ENCODE measurements around the gene BBS12.

The BBS12 gene

GRCh38 chr4:122765692-122766352, 33.3 kb downstream of the BBS12 start:
- H3K27ac ChIP-seq (ENCODE audit: low read depth, low read length): no peak overlapping the region
- H3K4me1 ChIP-seq (ENCODE audit: control insufficient read depth, insufficient read depth, low read length): peaks cover 44% of the 10 kb centered on the region
- no peaks in the 10 kb centered on the region for H3K9me3 ChIP-seq (ENCODE audit: control insufficient read depth, insufficient read depth, low read length)
- H3K36me3 ChIP-seq (ENCODE audit: control insufficient read depth, insufficient read depth, low read length): no peaks in the 10 kb centered on the region
- no peak overlapping the region for H3K9ac ChIP-seq (ENCODE audit: low read depth, low read length)
- H3K27me3 ChIP-seq (ENCODE audit: control insufficient read depth, insufficient read depth, low read length): no peaks in the 10 kb centered on the region
- H3K4me3 ChIP-seq (ENCODE audit: low read depth, low read length): no peak overlapping the region

- Histone ChIP-seq H3K4me3 (ENCODE audit: low read depth, low read length) (no peak overlapping the region), H3K36me3 (ENCODE audit: control insufficient read depth, insufficient read depth, low read length) (no peaks in the 10 kb centered on the region), H3K4me1 (ENCODE audit: control insufficient read depth, insufficient read depth, low read length) (peaks cover 44% of the 10 kb centered on the region), H3K9me3 (ENCODE audit: control insufficient read depth, insufficient read depth, low read length) (no peaks in the 10 kb centered on the region), H3K27me3 (ENCODE audit: control insufficient read depth, insufficient read depth, low read length) (no peaks in the 10 kb centered on the region), H3K9ac (ENCODE audit: low read depth, low read length) (no peak overlapping the region), H3K27ac (ENCODE audit: low read depth, low read length) (no peak overlapping the region)
Measured at GRCh38 chr4:122766353-122766705, 33.8 kb downstream of the BBS12 start.

- Histone ChIP-seq H3K27ac (ENCODE audit: low read depth, low read length) (peak overlapping the region; percentile 21), H3K36me3 (ENCODE audit: control insufficient read depth, insufficient read depth, low read length) (no peaks in the 10 kb centered on the region), H3K27me3 (ENCODE audit: control insufficient read depth, insufficient read depth, low read length) (no peaks in the 10 kb centered on the region), H3K9me3 (ENCODE audit: control insufficient read depth, insufficient read depth, low read length) (no peaks in the 10 kb centered on the region), H3K9ac (ENCODE audit: low read depth, low read length) (no peak overlapping the region), H3K4me1 (ENCODE audit: control insufficient read depth, insufficient read depth, low read length) (peaks cover 44% of the 10 kb centered on the region), H3K4me3 (ENCODE audit: low read depth, low read length) (no peak overlapping the region)
Measured at GRCh38 chr4:122766950-122767349, 34.4 kb downstream of the BBS12 start.

- H3K4me3 ChIP-seq (ENCODE audit: low read depth, low read length): no peak overlapping the region
- H3K27me3 ChIP-seq (ENCODE audit: control insufficient read depth, insufficient read depth, low read length): no peaks in the 10 kb centered on the region
- H3K27ac ChIP-seq (ENCODE audit: low read depth, low read length): no peak overlapping the region
- no peaks in the 10 kb centered on the region for H3K9me3 ChIP-seq (ENCODE audit: control insufficient read depth, insufficient read depth, low read length)
- H3K36me3 ChIP-seq (ENCODE audit: control insufficient read depth, insufficient read depth, low read length): no peaks in the 10 kb centered on the region
- H3K9ac ChIP-seq (ENCODE audit: low read depth, low read length): no peak overlapping the region
- H3K4me1 ChIP-seq (ENCODE audit: control insufficient read depth, insufficient read depth, low read length): peaks cover 27% of the 10 kb centered on the region
Measured at GRCh38 chr4:122771724-122772123, 39.2 kb downstream of the BBS12 start.

DNA sequence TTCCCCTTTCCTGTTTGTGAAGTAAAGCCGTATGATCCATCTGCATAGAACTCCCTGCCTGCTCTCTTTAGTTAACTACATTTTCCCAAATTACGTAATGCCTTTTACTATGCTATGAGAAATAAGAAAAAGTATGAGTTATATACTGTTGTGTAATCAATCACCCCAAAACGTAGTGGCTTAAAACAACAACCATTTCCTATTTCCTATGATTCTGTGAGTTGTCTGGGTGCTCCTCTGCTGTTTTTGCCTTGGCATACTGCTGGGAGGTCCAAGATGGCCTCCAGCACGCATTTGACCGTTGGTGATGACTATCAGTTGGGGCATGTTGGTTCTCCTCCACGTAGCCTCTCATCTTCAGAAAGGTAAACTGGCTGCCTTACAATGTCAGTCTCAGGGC, 39.8 kb downstream of the BBS12 start:
- H3K4me1 ChIP-seq (ENCODE audit: control insufficient read depth, insufficient read depth, low read length): peaks cover 21% of the 10 kb centered on the region
- no peaks in the 10 kb centered on the region for H3K27me3 ChIP-seq (ENCODE audit: control insufficient read depth, insufficient read depth, low read length)
- H3K36me3 ChIP-seq (ENCODE audit: control insufficient read depth, insufficient read depth, low read length): no peaks in the 10 kb centered on the region
- H3K9ac ChIP-seq (ENCODE audit: low read depth, low read length): no peak overlapping the region
- H3K4me3 ChIP-seq (ENCODE audit: low read depth, low read length): no peak overlapping the region
- no peak overlapping the region for H3K27ac ChIP-seq (ENCODE audit: low read depth, low read length)
- no peaks in the 10 kb centered on the region for H3K9me3 ChIP-seq (ENCODE audit: control insufficient read depth, insufficient read depth, low read length)

GRCh38 chr4:122772986-122773385, 40.5 kb downstream of the BBS12 start:
- no peaks in the 10 kb centered on the region for H3K9me3 ChIP-seq (ENCODE audit: control insufficient read depth, insufficient read depth, low read length)
- H3K4me1 ChIP-seq (ENCODE audit: control insufficient read depth, insufficient read depth, low read length): peaks cover 18% of the 10 kb centered on the region
- H3K36me3 ChIP-seq (ENCODE audit: control insufficient read depth, insufficient read depth, low read length): no peaks in the 10 kb centered on the region
- no peak overlapping the region for H3K4me3 ChIP-seq (ENCODE audit: low read depth, low read length)
- H3K27ac ChIP-seq (ENCODE audit: low read depth, low read length): no peak overlapping the region
- H3K9ac ChIP-seq (ENCODE audit: low read depth, low read length): no peak overlapping the region
- H3K27me3 ChIP-seq (ENCODE audit: control insufficient read depth, insufficient read depth, low read length): no peaks in the 10 kb centered on the region

GRCh38 chr4:122775039-122775438, 42.5 kb downstream of the BBS12 start:
- no peaks in the 10 kb centered on the region for H3K36me3 ChIP-seq (ENCODE audit: control insufficient read depth, insufficient read depth, low read length)
- peaks cover 7% of the 10 kb centered on the region; the same call in 1 of the 2 replicates for H3K4me1 ChIP-seq (ENCODE audit: control insufficient read depth, insufficient read depth, low read length)
- H3K9me3 ChIP-seq (ENCODE audit: control insufficient read depth, insufficient read depth, low read length): no peaks in the 10 kb centered on the region
- no peak overlapping the region for H3K27ac ChIP-seq (ENCODE audit: low read depth, low read length)
- H3K4me3 ChIP-seq (ENCODE audit: low read depth, low read length): no peak overlapping the region
- no peak overlapping the region for H3K9ac ChIP-seq (ENCODE audit: low read depth, low read length)
- no peaks in the 10 kb centered on the region for H3K27me3 ChIP-seq (ENCODE audit: control insufficient read depth, insufficient read depth, low read length)

DNA sequence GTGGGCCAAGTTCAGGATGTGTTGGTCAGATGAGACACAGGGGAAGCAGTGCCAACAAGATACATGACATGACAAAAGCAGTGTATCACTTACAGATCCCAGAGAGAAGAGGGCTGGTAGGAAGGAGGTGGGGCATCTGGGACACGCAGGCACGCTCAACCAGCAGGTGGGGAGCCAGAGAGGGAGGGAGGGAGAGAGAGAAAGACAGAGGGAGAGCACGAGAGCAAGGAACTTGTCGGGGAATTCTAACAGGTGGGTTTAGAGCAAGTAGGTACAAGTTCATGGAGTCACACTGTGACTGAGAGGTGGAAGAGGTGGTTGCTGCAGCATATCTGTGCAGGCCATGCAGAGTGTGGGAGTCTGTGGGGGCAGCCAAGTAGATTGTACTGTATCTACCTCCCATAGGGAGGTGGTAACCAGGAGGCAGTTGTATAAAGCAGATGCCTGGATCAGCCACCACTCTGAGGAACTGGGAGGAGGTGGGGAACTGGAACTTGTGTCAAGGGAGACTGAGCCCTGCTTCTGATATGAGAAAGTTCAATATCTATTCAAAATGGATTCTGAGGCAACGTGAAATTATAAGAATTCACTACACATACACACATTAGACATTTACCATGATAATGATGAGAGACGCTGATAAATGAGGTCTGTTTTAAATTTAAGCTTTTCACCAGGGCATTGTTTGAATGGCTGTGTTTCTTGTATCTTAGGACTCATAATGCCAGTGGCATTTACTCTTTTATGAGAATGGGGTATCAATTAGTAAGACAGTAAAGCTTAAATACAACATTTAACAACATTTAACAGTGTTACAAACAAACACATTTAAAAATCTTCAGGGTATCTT, 43.7 kb downstream of the BBS12 start:
- no peak overlapping the region for H3K9ac ChIP-seq (ENCODE audit: low read depth, low read length)
- H3K9me3 ChIP-seq (ENCODE audit: control insufficient read depth, insufficient read depth, low read length): no peaks in the 10 kb centered on the region
- H3K4me3 ChIP-seq (ENCODE audit: low read depth, low read length): no peak overlapping the region
- no peaks in the 10 kb centered on the region for H3K36me3 ChIP-seq (ENCODE audit: control insufficient read depth, insufficient read depth, low read length)
- peaks cover 12% of the 10 kb centered on the region for H3K4me1 ChIP-seq (ENCODE audit: control insufficient read depth, insufficient read depth, low read length)
- H3K27ac ChIP-seq (ENCODE audit: low read depth, low read length): no peak overlapping the region
- H3K27me3 ChIP-seq (ENCODE audit: control insufficient read depth, insufficient read depth, low read length): no peaks in the 10 kb centered on the region

GRCh38 chr4:122776916-122777315, 44.4 kb downstream of the BBS12 start:
- peaks cover 19% of the 10 kb centered on the region for H3K4me1 ChIP-seq (ENCODE audit: control insufficient read depth, insufficient read depth, low read length)
- H3K9me3 ChIP-seq (ENCODE audit: control insufficient read depth, insufficient read depth, low read length): no peaks in the 10 kb centered on the region
- H3K4me3 ChIP-seq (ENCODE audit: low read depth, low read length): no peak overlapping the region
- H3K36me3 ChIP-seq (ENCODE audit: control insufficient read depth, insufficient read depth, low read length): no peaks in the 10 kb centered on the region
- H3K27me3 ChIP-seq (ENCODE audit: control insufficient read depth, insufficient read depth, low read length): no peaks in the 10 kb centered on the region
- no peak overlapping the region for H3K27ac ChIP-seq (ENCODE audit: low read depth, low read length)
- H3K9ac ChIP-seq (ENCODE audit: low read depth, low read length): no peak overlapping the region

DNA sequence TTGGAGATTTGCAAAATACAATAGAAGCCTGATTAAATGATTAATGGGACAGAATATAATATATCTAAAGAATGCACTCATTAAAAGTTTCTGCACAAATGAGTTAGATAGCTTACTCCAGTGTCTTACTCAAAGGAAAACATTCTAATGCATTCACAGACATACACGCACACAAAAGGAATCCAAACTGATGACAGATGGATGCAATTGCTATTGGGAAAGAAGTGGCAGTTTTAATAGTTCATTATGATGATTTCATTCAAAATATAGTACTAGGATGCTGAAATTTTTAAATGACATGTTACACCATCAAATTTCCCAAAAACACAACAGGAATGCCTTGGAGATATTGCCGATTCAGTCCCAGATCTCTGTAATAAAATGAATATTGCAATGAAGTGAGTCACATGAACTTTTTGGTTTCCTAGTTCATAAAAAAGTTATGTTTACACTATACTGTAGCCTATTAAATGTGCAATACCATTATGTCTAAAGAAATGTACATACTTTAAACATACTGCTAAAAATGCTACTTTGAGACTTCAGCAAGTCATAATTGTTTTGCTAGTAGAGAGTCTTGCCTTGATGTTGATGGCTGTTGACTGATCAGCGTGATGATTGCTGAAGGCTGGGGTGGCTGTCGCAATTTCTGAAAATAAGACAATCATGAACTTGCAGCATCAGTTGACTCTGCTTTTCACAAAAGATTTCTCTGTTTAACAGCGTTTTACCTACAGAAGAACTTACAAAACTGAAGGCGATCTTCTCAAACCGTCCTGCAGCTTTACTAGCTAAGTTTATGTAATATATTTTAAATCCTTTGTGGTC, 45.6 kb downstream of the BBS12 start:
- Histone ChIP-seq H3K9ac (ENCODE audit: low read depth, low read length) (no peak overlapping the region), H3K4me3 (ENCODE audit: low read depth, low read length) (no peak overlapping the region), H3K27me3 (ENCODE audit: control insufficient read depth, insufficient read depth, low read length) (no peaks in the 10 kb centered on the region), H3K36me3 (ENCODE audit: control insufficient read depth, insufficient read depth, low read length) (no peaks in the 10 kb centered on the region), H3K9me3 (ENCODE audit: control insufficient read depth, insufficient read depth, low read length) (no peaks in the 10 kb centered on the region), H3K27ac (ENCODE audit: low read depth, low read length) (no peak overlapping the region), H3K4me1 (ENCODE audit: control insufficient read depth, insufficient read depth, low read length) (peaks cover 26% of the 10 kb centered on the region)

DNA sequence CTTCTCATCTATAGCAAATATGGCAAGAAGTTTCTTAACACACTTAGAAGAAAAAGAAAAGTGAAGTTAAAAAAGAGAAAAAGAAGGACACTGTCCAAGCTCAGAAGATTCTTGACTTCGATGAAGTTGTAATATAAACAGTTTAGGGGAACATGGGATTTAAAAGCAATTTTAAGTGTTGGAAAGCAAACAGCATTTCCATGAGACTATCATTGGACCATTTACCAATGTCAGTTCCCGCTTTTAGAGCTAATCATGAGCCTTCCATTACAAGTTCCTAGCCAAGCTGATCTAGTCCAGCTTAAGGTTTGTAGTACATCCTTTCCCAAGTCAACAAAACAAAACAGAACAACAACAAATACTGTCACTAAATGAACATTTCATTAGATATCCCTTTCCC, 49.0 kb downstream of the BBS12 start:
- H3K27ac ChIP-seq (ENCODE audit: low read depth, low read length): peak overlapping the region; percentile 98
- H3K4me1 ChIP-seq (ENCODE audit: control insufficient read depth, insufficient read depth, low read length): peaks cover 44% of the 10 kb centered on the region
- no peaks in the 10 kb centered on the region for H3K36me3 ChIP-seq (ENCODE audit: control insufficient read depth, insufficient read depth, low read length)
- no peaks in the 10 kb centered on the region for H3K27me3 ChIP-seq (ENCODE audit: control insufficient read depth, insufficient read depth, low read length)
- no peak overlapping the region for H3K9ac ChIP-seq (ENCODE audit: low read depth, low read length)
- no peak overlapping the region for H3K4me3 ChIP-seq (ENCODE audit: low read depth, low read length)
- H3K9me3 ChIP-seq (ENCODE audit: control insufficient read depth, insufficient read depth, low read length): no peaks in the 10 kb centered on the region

All from HUES48 (cell line).